ENCODE data around the gene RIN1. TPM values are rescaled to one million over a fixed set of nuclear protein-coding genes. Genes with fewer than 3 reads are reported as not detected.

The RIN1 gene
- total and polyA plus RNA-seq, 11 donors, result 0.99 to 5.2 (median 1.5) TPM

DNA sequence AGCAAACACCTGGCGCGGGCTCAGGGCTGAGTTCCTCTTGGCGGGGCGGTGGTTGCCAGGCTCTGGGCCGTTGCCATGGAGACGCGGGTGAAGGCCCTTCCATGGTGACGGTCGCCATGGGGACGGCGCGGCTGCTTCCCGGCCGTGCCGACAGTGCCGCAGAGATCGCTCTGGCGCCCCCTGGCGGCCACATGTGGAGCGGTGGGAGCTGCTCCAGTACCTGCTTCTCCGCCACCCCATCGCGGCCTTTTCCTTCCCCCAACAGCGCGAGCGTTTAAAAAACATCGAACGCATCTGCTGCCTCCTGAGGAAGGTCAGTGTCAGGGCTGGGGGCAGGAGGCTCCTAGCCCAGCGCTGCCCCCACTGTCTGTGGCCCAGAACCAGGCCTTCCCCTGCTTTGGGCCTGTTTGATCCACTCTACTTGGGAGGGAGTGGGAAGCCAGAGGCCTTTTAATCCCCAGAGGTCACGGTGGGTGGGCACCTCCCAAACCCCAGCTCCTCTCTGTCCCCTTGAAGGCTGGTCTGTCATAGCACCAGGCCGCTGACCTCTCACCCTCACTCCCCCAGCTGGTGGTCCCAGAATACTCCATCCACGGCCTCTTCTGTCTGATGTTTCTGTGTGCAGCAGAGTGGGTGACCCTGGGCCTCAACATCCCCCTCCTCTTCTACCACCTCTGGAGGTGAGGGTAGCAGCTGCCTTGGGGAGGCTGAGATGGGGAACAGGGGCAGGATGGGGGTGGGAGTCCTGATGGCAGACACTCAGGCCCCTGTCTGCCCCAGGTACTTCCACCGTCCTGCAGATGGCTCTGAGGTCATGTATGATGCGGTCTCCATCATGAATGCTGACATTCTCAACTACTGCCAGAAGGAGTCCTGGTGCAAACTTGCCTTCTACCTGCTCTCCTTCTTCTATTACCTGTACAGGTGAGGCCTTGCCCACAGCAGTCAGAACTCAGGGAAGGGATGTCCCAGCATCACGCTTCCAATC is 53.5 kb downstream of the RIN1 start:
- H3K9me3 ChIP-seq, result no peaks in the 10 kb centered on the region
- ATAC-seq, result peak; percentile 75 to 87 (median 82)
- H3K36me3 ChIP-seq, result peaks cover 0 to 23% (median 8%) of the 10 kb centered on the region in 9 donors
- no peak overlapping the region for H3K27ac ChIP-seq
- H3K4me1 ChIP-seq, result peaks cover 0 to 48% (median 28%) of the 10 kb centered on the region in 12 donors
- peak; percentile 96 to 99 (median 97) for DNase-seq
- H3K4me3 ChIP-seq, result no peak overlapping the region
- H3K27me3 ChIP-seq, result no peaks in the 10 kb centered on the region
- WGBS, 4 donors, result 14 to 37% (median 25%) methylated on average over 12 to 35 of the region's 35 CpGs
- intact Hi-C loops (cut with DNase I), result loop anchor here in 9 of 10 donors (1.0 to 10.0 kb wide), 3 partner anchors 58 to 60 kb away; no protein-coding TSS in a partner anchor
- no peak for TF ChIP-seq POLR2A (IDR thresholded peaks at IDR 0.05)
- TF ChIP-seq, protein P1, sequence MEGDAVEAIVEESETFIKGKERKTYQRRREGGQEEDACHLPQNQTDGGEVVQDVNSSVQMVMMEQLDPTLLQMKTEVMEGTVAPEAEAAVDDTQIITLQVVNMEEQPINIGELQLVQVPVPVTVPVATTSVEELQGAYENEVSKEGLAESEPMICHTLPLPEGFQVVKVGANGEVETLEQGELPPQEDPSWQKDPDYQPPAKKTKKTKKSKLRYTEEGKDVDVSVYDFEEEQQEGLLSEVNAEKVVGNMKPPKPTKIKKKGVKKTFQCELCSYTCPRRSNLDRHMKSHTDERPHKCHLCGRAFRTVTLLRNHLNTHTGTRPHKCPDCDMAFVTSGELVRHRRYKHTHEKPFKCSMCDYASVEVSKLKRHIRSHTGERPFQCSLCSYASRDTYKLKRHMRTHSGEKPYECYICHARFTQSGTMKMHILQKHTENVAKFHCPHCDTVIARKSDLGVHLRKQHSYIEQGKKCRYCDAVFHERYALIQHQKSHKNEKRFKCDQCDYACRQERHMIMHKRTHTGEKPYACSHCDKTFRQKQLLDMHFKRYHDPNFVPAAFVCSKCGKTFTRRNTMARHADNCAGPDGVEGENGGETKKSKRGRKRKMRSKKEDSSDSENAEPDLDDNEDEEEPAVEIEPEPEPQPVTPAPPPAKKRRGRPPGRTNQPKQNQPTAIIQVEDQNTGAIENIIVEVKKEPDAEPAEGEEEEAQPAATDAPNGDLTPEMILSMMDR (IDR thresholded peaks at IDR 0.05), result peak; percentile 96 to 100 (median 98)

Other genes starting within 250 kb of the RIN1 start
- 10 to 100 TPM; 24.7 to 78.5 (median 34.0) TPM for gene KLC2, start 78.7 kb downstream of the RIN1 start, total RNA-seq
- 10 to 100 TPM; 49.9 to 65.8 TPM for gene KLC2, start 78.7 kb downstream of the RIN1 start, polyA plus RNA-seq
- 100 to 1,000 TPM; 111 to 149 (median 128) TPM for gene RAB1B, start 67.8 kb downstream of the RIN1 start, total RNA-seq
- 100 to 1,000 TPM; 161 to 178 TPM for gene RAB1B, start 67.8 kb downstream of the RIN1 start, polyA plus RNA-seq
- under 1 TPM in 2 of 9 donors, not detected in 7; 0.25 to 0.40 TPM for gene CNIH2, start 58.3 kb downstream of the RIN1 start, total RNA-seq
- gene CNIH2, start 58.3 kb downstream of the RIN1 start, polyA plus RNA-seq, result under 1 TPM in 1 of 2 donors, not detected in 1; 0.08 TPM
- 10 to 100 TPM; 41.6 to 93.0 (median 65.3) TPM for gene YIF1A, start 47.3 kb downstream of the RIN1 start, total RNA-seq
- 100 to 1,000 TPM in 1 of 2 donors, 10 to 100 TPM in 1; 49.9 to 136 TPM for gene YIF1A, start 47.3 kb downstream of the RIN1 start, polyA plus RNA-seq
- gene TMEM151A, start 44.5 kb downstream of the RIN1 start, total RNA-seq, result 1 to 10 TPM in 1 of 9 donors, under 1 TPM in 3, not detected in 5; 0.09 to 7.9 (median 0.18) TPM
- under 1 TPM; 0.08 TPM for gene TMEM151A, start 44.5 kb downstream of the RIN1 start, polyA plus RNA-seq
- gene CD248, start 19.4 kb downstream of the RIN1 start, total RNA-seq, result 10 to 100 TPM in 5 of 9 donors, 1 to 10 TPM in 4; 6.5 to 33.1 (median 11.8) TPM
- gene CD248, start 19.4 kb downstream of the RIN1 start, polyA plus RNA-seq, result 10 to 100 TPM in 1 of 2 donors, 1 to 10 TPM in 1; 6.0 to 19.9 TPM
- 10 to 100 TPM in 8 of 9 donors, 1 to 10 TPM in 1; 9.7 to 39.2 (median 16.5) TPM for gene BRMS1, start 8.7 kb upstream of the RIN1 start, total RNA-seq
- gene BRMS1, start 8.7 kb upstream of the RIN1 start, polyA plus RNA-seq, result 10 to 100 TPM; 24.7 to 77.4 TPM
- 100 to 1,000 TPM in 1 of 9 donors, 10 to 100 TPM in 8; 37.3 to 109 (median 52.3) TPM for gene B4GAT1, start 11.2 kb upstream of the RIN1 start, total RNA-seq
- 10 to 100 TPM; 37.2 to 54.0 TPM for gene B4GAT1, start 11.2 kb upstream of the RIN1 start, polyA plus RNA-seq
- 10 to 100 TPM in 6 of 9 donors, 1 to 10 TPM in 3; 6.8 to 30.9 (median 13.1) TPM for gene SLC29A2, start 35.3 kb upstream of the RIN1 start, total RNA-seq
- gene SLC29A2, start 35.3 kb upstream of the RIN1 start, polyA plus RNA-seq, result 10 to 100 TPM; 18.2 to 29.7 TPM
- under 1 TPM in 1 of 9 donors, not detected in 8; 0.75 TPM for gene NPAS4, start 84.6 kb upstream of the RIN1 start, total RNA-seq
- gene NPAS4, start 84.6 kb upstream of the RIN1 start, polyA plus RNA-seq, result under 1 TPM in 1 of 2 donors, not detected in 1; 0.04 TPM
- 10 to 100 TPM; 38.9 to 56.9 (median 47.4) TPM for gene MRPL11, start 102.4 kb upstream of the RIN1 start, total RNA-seq
- 10 to 100 TPM; 48.9 to 62.8 TPM for gene MRPL11, start 102.4 kb upstream of the RIN1 start, polyA plus RNA-seq
- gene PELI3, start 130.5 kb upstream of the RIN1 start, total RNA-seq, result 10 to 100 TPM in 3 of 9 donors, 1 to 10 TPM in 6; 7.2 to 26.2 (median 8.0) TPM
- gene PELI3, start 130.5 kb upstream of the RIN1 start, polyA plus RNA-seq, result 1 to 10 TPM; 5.8 to 9.2 TPM
- 10 to 100 TPM in 6 of 9 donors, 1 to 10 TPM in 3; 6.2 to 43.1 (median 14.9) TPM for gene DPP3, start 144.0 kb upstream of the RIN1 start, total RNA-seq
- gene DPP3, start 144.0 kb upstream of the RIN1 start, polyA plus RNA-seq, result 10 to 100 TPM in 1 of 2 donors, 1 to 10 TPM in 1; 6.4 to 35.5 TPM
- gene BBS1, start 174.2 kb upstream of the RIN1 start, total RNA-seq, result 10 to 100 TPM; 15.8 to 51.8 (median 18.7) TPM
- 10 to 100 TPM; 11.0 to 11.9 TPM for gene BBS1, start 174.2 kb upstream of the RIN1 start, polyA plus RNA-seq
- 10 to 100 TPM in 2 of 9 donors, 1 to 10 TPM in 7; 5.3 to 13.2 (median 6.7) TPM for gene ZDHHC24, start 209.6 kb upstream of the RIN1 start, total RNA-seq
- 1 to 10 TPM; 5.1 to 6.5 TPM for gene ZDHHC24, start 209.6 kb upstream of the RIN1 start, polyA plus RNA-seq
- not detected for gene ACTN3, start 210.5 kb upstream of the RIN1 start, total RNA-seq
- gene ACTN3, start 210.5 kb upstream of the RIN1 start, polyA plus RNA-seq, result under 1 TPM; 0.01 to 0.04 TPM
- 10 to 100 TPM; 34.6 to 76.4 (median 52.8) TPM for gene CTSF, start 232.2 kb upstream of the RIN1 start, total RNA-seq
- gene CTSF, start 232.2 kb upstream of the RIN1 start, polyA plus RNA-seq, result 10 to 100 TPM; 17.7 to 23.3 TPM

Measured in heart left ventricle (tissue), 16 donors.